CD4-positive, alpha-beta T cell (primary cell): Measurements from ENCODE around the gene RELCH. TPM values are rescaled to one million over a fixed set of nuclear protein-coding genes. Genes with fewer than 3 reads are reported as not detected.

Experiments used
- ATAC-seq: fragments of 200-7000 bp; cut with Tn5 transposase; one replicate; pipeline ENCODE4 v1.10.0; 2022; ENCODE audit warnings: mild to moderate bottlenecking; ENCODE audit not compliant: poor library complexity
- CTCF ChIA-PET: fragments of 350-600 bp; sonication (Branson Sonifier 250); formaldehyde crosslinking; loops from one replicate; lab custom pipeline; 2021; ENCODE audit warnings: antibody characterized with exemption, inconsistent platforms; lab: Charles Lee
- POLR2A ChIA-PET: fragments of 350-600 bp; sonication (Branson Sonifier 250); formaldehyde crosslinking; loops from one replicate; lab custom pipeline; 2021; ENCODE audit warnings: antibody characterized with exemption, inconsistent platforms; lab: Charles Lee
- DNase-seq, 14 experiments: peaks; one replicate each; pipeline ENCODE4 v3.0.0-alpha.2; 2013 to 2020; ENCODE audit warnings: mixed read lengths in 2 of 14
- H3K27ac ChIP-seq, 2 donors: one replicate each; pipeline versions ENCODE4 v1.5.1 to v1.7.0; 2013; ENCODE audit warnings: low read length in 2 of 2, low read depth in 1 of 2, mild to moderate bottlenecking in 1 of 2
- H3K27me3 ChIP-seq, 2 experiments: 1 replicate in 1 of 2; 2 replicates in 1 of 2; pipeline versions ENCODE4 v1.6.1 to v1.7.0; 2013; ENCODE audit warnings: low read length in 2 of 2, control low read depth in 1 of 2, mild to moderate bottlenecking in 1 of 2, moderate library complexity in 1 of 2; ENCODE audit not compliant: insufficient read depth in 2 of 2, control insufficient read depth in 1 of 2
- H3K36me3 ChIP-seq: one replicate; pipeline ENCODE4 v1.6.1; 2013; ENCODE audit warnings: low read length, control low read depth; ENCODE audit not compliant: insufficient read depth
- H3K4me1 ChIP-seq: one replicate; pipeline ENCODE4 v1.6.1; 2013; ENCODE audit warnings: low read length, control low read depth; ENCODE audit not compliant: insufficient read depth
- H3K4me3 ChIP-seq: one replicate; pipeline ENCODE4 v1.5.1; 2013; ENCODE audit warnings: mild to moderate bottlenecking, low read length, moderate library complexity
- H3K9me3 ChIP-seq, 2 experiments: 1 replicate in 1 of 2; 2 replicates in 1 of 2; pipeline versions ENCODE4 v1.6.1 to v1.7.0; 2013; ENCODE audit warnings: low read length in 2 of 2, mild to moderate bottlenecking in 2 of 2, control low read depth in 1 of 2, moderate library complexity in 1 of 2; ENCODE audit not compliant: control insufficient read depth in 1 of 2, insufficient read depth in 1 of 2
- H3K27ac Mint-ChIP-seq: one replicate; pipeline ENCODE4 v1.8.0; 2020; ENCODE audit warnings: mixed read lengths
- H3K27me3 Mint-ChIP-seq: one replicate; pipeline ENCODE4 v1.8.0; 2021; ENCODE audit warnings: mixed read lengths
- H3K36me3 Mint-ChIP-seq: one replicate; pipeline ENCODE4 v1.8.0; 2021; ENCODE audit warnings: low read depth, mixed read lengths
- H3K4me1 Mint-ChIP-seq: one replicate; pipeline ENCODE4 v1.8.0; 2021; ENCODE audit warnings: low read depth, mixed read lengths
- H3K4me3 Mint-ChIP-seq: one replicate; pipeline ENCODE4 v1.8.0; 2020; ENCODE audit warnings: mild to moderate bottlenecking, mixed read lengths
- H3K9me3 Mint-ChIP-seq: one replicate; pipeline ENCODE4 v1.8.0; 2020; ENCODE audit warnings: mixed read lengths
- intact Hi-C, 2 experiments: fragments of 100-400 bp; cut with DNase I in 1 of 2; cut with micrococcal nuclease in 1 of 2; formaldehyde crosslinking; loops; one replicate each; pipeline versions ENCODE4 v1.15.1 to v1.9.0; 2023 to 2025; cut with DNase I, micrococcal nuclease
- total RNA-seq, 174 experiments: library from RNA in 2 of 174; stranded (reverse) in 2 of 174; gene quantifications; one replicate each; pipeline ENCODE4 v1.2.3 and lab custom pipeline; 2021 to 2026
- TF ChIP-seq, protein P1 (sequence below): fragments of 200-600 bp; IDR thresholded peaks from one replicate; pipeline ENCODE4 v1.8.0; 2022; ENCODE audit warnings: antibody characterized with exemption, mild to moderate bottlenecking

Gene RELCH
- total RNA-seq, 2 experiments from 2014 or later = 39.6 to 44.3 TPM

DNA sequence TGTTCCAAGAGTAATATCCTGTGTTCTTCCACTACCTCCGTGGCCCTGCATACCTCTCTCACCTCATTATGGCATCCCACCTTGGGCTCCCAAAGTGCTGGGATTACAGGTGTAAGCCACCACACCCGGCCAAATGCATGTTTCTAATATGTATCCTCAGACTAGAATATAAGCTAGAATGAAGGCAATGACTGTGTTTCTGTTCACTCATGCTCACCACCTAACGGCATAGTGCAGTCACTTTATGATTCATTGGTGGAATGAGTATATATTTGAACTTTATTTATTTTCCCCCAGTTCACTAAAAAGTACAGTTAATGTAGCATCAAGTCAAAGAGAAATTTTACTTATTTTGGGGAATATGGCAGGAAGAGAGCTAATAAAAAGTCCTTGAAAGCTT, 11.5 kb upstream of the RELCH start:
- ChIA-PET CTCF (no interaction called here), POLR2A (interaction anchor here (0.6 kb wide), 1 partner anchor 14 kb away, joined by 3 read pairs; no protein-coding TSS in a partner anchor)
- Mint-ChIP-seq H3K4me3 (no peak overlapping the region), H3K36me3 (no peaks in the 10 kb centered on the region), H3K9me3 (no peaks in the 10 kb centered on the region), H3K27me3 (no peaks in the 10 kb centered on the region), H3K27ac (no peak overlapping the region), H3K4me1 (peaks cover 7% of the 10 kb centered on the region)
- H3K36me3 ChIP-seq = no peaks in the 10 kb centered on the region
- H3K27ac ChIP-seq = no peak overlapping the region
- no peak for ATAC-seq
- no peaks in the 10 kb centered on the region for H3K9me3 ChIP-seq
- no peak overlapping the region for H3K4me3 ChIP-seq
- TF ChIP-seq, protein P1, sequence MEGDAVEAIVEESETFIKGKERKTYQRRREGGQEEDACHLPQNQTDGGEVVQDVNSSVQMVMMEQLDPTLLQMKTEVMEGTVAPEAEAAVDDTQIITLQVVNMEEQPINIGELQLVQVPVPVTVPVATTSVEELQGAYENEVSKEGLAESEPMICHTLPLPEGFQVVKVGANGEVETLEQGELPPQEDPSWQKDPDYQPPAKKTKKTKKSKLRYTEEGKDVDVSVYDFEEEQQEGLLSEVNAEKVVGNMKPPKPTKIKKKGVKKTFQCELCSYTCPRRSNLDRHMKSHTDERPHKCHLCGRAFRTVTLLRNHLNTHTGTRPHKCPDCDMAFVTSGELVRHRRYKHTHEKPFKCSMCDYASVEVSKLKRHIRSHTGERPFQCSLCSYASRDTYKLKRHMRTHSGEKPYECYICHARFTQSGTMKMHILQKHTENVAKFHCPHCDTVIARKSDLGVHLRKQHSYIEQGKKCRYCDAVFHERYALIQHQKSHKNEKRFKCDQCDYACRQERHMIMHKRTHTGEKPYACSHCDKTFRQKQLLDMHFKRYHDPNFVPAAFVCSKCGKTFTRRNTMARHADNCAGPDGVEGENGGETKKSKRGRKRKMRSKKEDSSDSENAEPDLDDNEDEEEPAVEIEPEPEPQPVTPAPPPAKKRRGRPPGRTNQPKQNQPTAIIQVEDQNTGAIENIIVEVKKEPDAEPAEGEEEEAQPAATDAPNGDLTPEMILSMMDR = no peak
- DNase-seq = no peak
- no peaks in the 10 kb centered on the region for H3K4me1 ChIP-seq
- intact Hi-C loops = no loop called here
- no peaks in the 10 kb centered on the region for H3K27me3 ChIP-seq

GRCh38 chr18:62177271-62177670, 9.8 kb upstream of the RELCH start:
- DNase-seq (no peak), ATAC-seq (no peak)
- H3K4me1 Mint-ChIP-seq = peaks cover 7% of the 10 kb centered on the region
- H3K4me3 Mint-ChIP-seq = no peak overlapping the region
- no peaks in the 10 kb centered on the region for H3K9me3 Mint-ChIP-seq
- no peak overlapping the region for H3K4me3 ChIP-seq
- H3K4me1 ChIP-seq = no peaks in the 10 kb centered on the region
- POLR2A ChIA-PET = interaction anchor here (0.8 kb wide), 1 partner anchor 9 kb away, joined by 4 read pairs; no protein-coding TSS in a partner anchor
- no peak overlapping the region for H3K27ac ChIP-seq
- CTCF ChIA-PET = interaction anchor here (1.4 kb wide), 1 partner anchor 69 kb away, joined by 3 read pairs; no protein-coding TSS in a partner anchor
- intact Hi-C loops = no loop called here
- no peaks in the 10 kb centered on the region for H3K27me3 Mint-ChIP-seq
- H3K27ac Mint-ChIP-seq = no peak overlapping the region
- no peaks in the 10 kb centered on the region for H3K9me3 ChIP-seq
- H3K36me3 ChIP-seq = no peaks in the 10 kb centered on the region
- H3K27me3 ChIP-seq = no peaks in the 10 kb centered on the region
- TF ChIP-seq, protein P1 = no peak
- no peaks in the 10 kb centered on the region for H3K36me3 Mint-ChIP-seq

DNA sequence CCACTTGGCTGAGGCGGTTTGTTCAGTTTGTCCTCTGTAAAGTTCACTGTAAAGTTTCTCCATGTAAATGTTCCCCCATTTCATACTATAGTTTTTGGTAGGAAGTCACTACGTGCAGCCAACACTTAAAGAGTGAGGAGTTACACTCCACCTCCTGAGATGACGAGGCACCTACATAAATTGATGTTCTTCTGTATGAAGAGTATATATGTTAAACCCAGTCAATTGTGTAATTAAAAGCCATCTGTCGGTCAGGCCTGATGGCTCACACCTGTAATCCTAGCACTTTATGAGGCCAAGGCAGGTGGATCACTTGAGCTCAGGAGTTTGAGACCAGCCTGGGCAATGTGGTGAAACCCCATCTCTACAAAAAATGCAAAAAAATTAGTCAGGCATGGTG, 7.8 kb upstream of the RELCH start:
- Histone ChIP-seq H3K4me1 (no peaks in the 10 kb centered on the region), H3K27me3 (no peaks in the 10 kb centered on the region), H3K9me3 (no peaks in the 10 kb centered on the region), H3K4me3 (no peak overlapping the region), H3K36me3 (no peaks in the 10 kb centered on the region), H3K27ac (no peak overlapping the region)
- H3K27ac Mint-ChIP-seq = no peak overlapping the region
- H3K9me3 Mint-ChIP-seq = no peaks in the 10 kb centered on the region
- intact Hi-C loops = no loop called here
- POLR2A ChIA-PET = no interaction called here
- H3K27me3 Mint-ChIP-seq = no peaks in the 10 kb centered on the region
- H3K4me1 Mint-ChIP-seq = peaks cover 12% of the 10 kb centered on the region
- no peak overlapping the region for H3K4me3 Mint-ChIP-seq
- CTCF ChIA-PET = interaction anchor here (1.7 kb wide), 1 partner anchor 70 kb away, joined by 5 read pairs; no protein-coding TSS in a partner anchor
- DNase-seq = no peak
- peaks cover 3% of the 10 kb centered on the region for H3K36me3 Mint-ChIP-seq
- TF ChIP-seq, protein P1 = no peak
- no peak for ATAC-seq
